SK-N-SH treated with all-trans-retinoic acid at 6 μM for 48 hours (cell line): ENCODE measurements around the gene CAPN1.
"Not testable (repeated sequence)": the region's sequence is repeated elsewhere in the genome, so short reads cannot be mapped to it uniquely, and the experiment has no call there.

Experiments
- ATAC-seq: fragments of 200-7000 bp; cut with Tn5 transposase; 3 replicates; pipeline ENCODE4 v1.9.1; 2020; ENCODE audit warnings: mild to moderate bottlenecking, moderate library complexity
- ARNTL ChIP-seq: fragments of 450-650 bp; formaldehyde crosslinking; IDR thresholded peaks from 2 replicates; pipeline ENCODE4 v1.5.0; 2020; ENCODE audit warnings: low read depth, mild to moderate bottlenecking, moderate library complexity, borderline replicate concordance
- BACH2 ChIP-seq: fragments of 250-450 bp; sonication (Bioruptor Pico); IDR thresholded peaks from 2 replicates; pipeline ENCODE4 v1.9.0; 2021; ENCODE audit warnings: mild to moderate bottlenecking, borderline replicate concordance
- CREB5 ChIP-seq: fragments of 250-450 bp; sonication (Bioruptor Pico); IDR thresholded peaks from 2 replicates; pipeline ENCODE4 v1.5.1; 2020; ENCODE audit warnings: low read depth, mild to moderate bottlenecking, moderate library complexity
- CSDC2 ChIP-seq: fragments of 250-450 bp; sonication (Bioruptor Pico); IDR thresholded peaks from 2 replicates; pipeline ENCODE4 v1.5.0; 2020; ENCODE audit warnings: mild to moderate bottlenecking, moderate library complexity
- CSRNP3 ChIP-seq: fragments of 250-450 bp; sonication (Bioruptor Pico); IDR thresholded peaks from 2 replicates; pipeline ENCODE4 v1.5.1; 2021; ENCODE audit warnings: mild to moderate bottlenecking, moderate library complexity
- ESRRG ChIP-seq: fragments of 250-450 bp; sonication (Bioruptor Pico); IDR thresholded peaks from 2 replicates; pipeline ENCODE4 v1.6.1; 2021; ENCODE audit warnings: mild to moderate bottlenecking
- GLIS3 ChIP-seq: fragments of 250-450 bp; sonication (Bioruptor Pico); IDR thresholded peaks from 2 replicates; pipeline ENCODE4 v1.5.0; 2020; ENCODE audit warnings: mild to moderate bottlenecking, moderate library complexity
- ISL1 ChIP-seq: fragments of 250-450 bp; sonication (Bioruptor Pico); IDR thresholded peaks from 2 replicates; pipeline ENCODE4 v2.1.2; 2022; ENCODE audit warnings: mild to moderate bottlenecking, moderate library complexity
- OSR1 ChIP-seq: fragments of 250-450 bp; sonication (Bioruptor Pico); IDR thresholded peaks from 2 replicates; pipeline ENCODE4 v1.8.0; 2022; ENCODE audit warnings: moderate library complexity, mild to moderate bottlenecking, inconsistent platforms
- PATZ1 ChIP-seq: fragments of 250-450 bp; sonication (Bioruptor Pico); IDR thresholded peaks from 2 replicates; pipeline ENCODE4 v1.8.0; 2020; ENCODE audit warnings: mild to moderate bottlenecking, moderate library complexity, borderline replicate concordance
- POU6F1 ChIP-seq: fragments of 250-450 bp; sonication (Bioruptor Pico); IDR thresholded peaks from 2 replicates; pipeline ENCODE4 v1.8.0; 2021; ENCODE audit warnings: low read depth, mild to moderate bottlenecking, moderate library complexity, borderline replicate concordance
- PPARA ChIP-seq: fragments of 250-450 bp; sonication (Bioruptor Pico); IDR thresholded peaks from 2 replicates; pipeline ENCODE4 v1.5.0; 2020; ENCODE audit warnings: mild to moderate bottlenecking, borderline replicate concordance
- RARB ChIP-seq: fragments of 250-450 bp; sonication (Bioruptor Pico); IDR thresholded peaks from 2 replicates; pipeline ENCODE4 v1.8.0; 2021; ENCODE audit warnings: mild to moderate bottlenecking, moderate library complexity
- SNAI2 ChIP-seq: fragments of 250-450 bp; sonication (Bioruptor Pico); IDR thresholded peaks from 2 replicates; pipeline ENCODE4 v1.5.0; 2020; ENCODE audit warnings: mild to moderate bottlenecking, moderate library complexity
- TCF4 ChIP-seq: fragments of 250-450 bp; sonication (Bioruptor Pico); IDR thresholded peaks from 2 replicates; pipeline ENCODE4 v1.8.0; 2021; ENCODE audit warnings: mild to moderate bottlenecking, moderate library complexity, borderline replicate concordance
- TSHZ2 ChIP-seq: fragments of 250-450 bp; sonication (Bioruptor Pico); IDR thresholded peaks from 2 replicates; pipeline ENCODE4 v1.5.0; 2020; ENCODE audit warnings: mild to moderate bottlenecking, moderate library complexity
- ZC3H10 ChIP-seq: fragments of 250-450 bp; sonication (Bioruptor Pico); IDR thresholded peaks from 2 replicates; pipeline ENCODE4 v1.5.1; 2021; ENCODE audit warnings: mild to moderate bottlenecking, moderate library complexity
- ZFP3 ChIP-seq: fragments of 250-450 bp; sonication (Bioruptor Pico); IDR thresholded peaks from 2 replicates; pipeline ENCODE4 v1.5.0; 2020; ENCODE audit warnings: mild to moderate bottlenecking, moderate library complexity
- ZFP30 ChIP-seq: fragments of 450-650 bp; formaldehyde crosslinking; IDR thresholded peaks from 2 replicates; pipeline ENCODE4 v1.5.0; 2022; ENCODE audit warnings: mild to moderate bottlenecking, moderate library complexity
- ZNF70 ChIP-seq: fragments of 450-650 bp; formaldehyde crosslinking; IDR thresholded peaks from 2 replicates; pipeline ENCODE4 v1.5.0; 2020; ENCODE audit warnings: mild to moderate bottlenecking, moderate library complexity
- ZNF8 ChIP-seq: fragments of 450-650 bp; formaldehyde crosslinking; IDR thresholded peaks from 2 replicates; pipeline ENCODE4 v1.5.0; 2020; ENCODE audit warnings: mild to moderate bottlenecking, moderate library complexity

CAPN1 gene

GRCh38 chr11:65242389-65242788 lies 60.7 kb downstream of the CAPN1 start (continued):
- no peak for TF ChIP-seq POU6F1 (CRISPR knock-in tag)
- no peak for TF ChIP-seq PPARA (CRISPR knock-in tag)

- no peak for ATAC-seq
- no peak for TF ChIP-seq ARNTL (CRISPR knock-in tag)
- no peak for TF ChIP-seq CREB5 (CRISPR knock-in tag)
- TF ChIP-seq SNAI2 (CRISPR knock-in tag) = no peak
- TF ChIP-seq PPARA (CRISPR knock-in tag) = no peak
- no peak for TF ChIP-seq TSHZ2 (CRISPR knock-in tag)
These were observed 62.1 kb downstream of the CAPN1 start for GRCh38 chr11:65243797-65244196.

- not testable (repeated sequence) for ATAC-seq
These were observed 63.3 kb downstream of the CAPN1 start for GRCh38 chr11:65245046-65245445.

GRCh38 chr11:65246506-65246905 lies 64.8 kb downstream of the CAPN1 start:
- no peak for ATAC-seq
- TF ChIP-seq ESRRG (CRISPR knock-in tag) (no peak), GLIS3 (no peak), CREB5 (CRISPR knock-in tag) (no peak), PPARA (CRISPR knock-in tag) (no peak), ZNF8 (CRISPR knock-in tag) (no peak), ISL1 (CRISPR knock-in tag) (no peak), RARB (CRISPR knock-in tag) (no peak), ZFP3 (CRISPR knock-in tag) (no peak), BACH2 (CRISPR knock-in tag) (no peak), ZNF70 (CRISPR knock-in tag) (no peak), CSRNP3 (no peak), PATZ1 (no peak), OSR1 (no peak), ZFP30 (no peak), CSDC2 (no peak), SNAI2 (CRISPR knock-in tag) (no peak), ZC3H10 (no peak), ARNTL (CRISPR knock-in tag) (no peak), TCF4 (CRISPR knock-in tag) (no peak)

- not testable (repeated sequence) for ATAC-seq
These were observed 66.5 kb downstream of the CAPN1 start for GRCh38 chr11:65248184-65248710.
